Kidney capillary endothelial cell (primary cell): ENCODE data around the gene ANG.
A peak's percentile ranks its signal among the peaks of the same experiment; 100 is the strongest.

Experiments
- DNase-seq: peaks from one replicate; pipeline ENCODE4 v3.0.0-alpha.2; 2018; ENCODE audit warnings: low spot score

ANG gene

GRCh38 chr14:20676072-20676471, 12.5 kb upstream of the ANG start:
- no peak for DNase-seq

GRCh38 chr14:20679907-20680306, 8.7 kb upstream of the ANG start:
- DNase-seq, result peak; percentile 27

GRCh38 chr14:20680363-20680762, 8.2 kb upstream of the ANG start:
- no peak for DNase-seq

DNA sequence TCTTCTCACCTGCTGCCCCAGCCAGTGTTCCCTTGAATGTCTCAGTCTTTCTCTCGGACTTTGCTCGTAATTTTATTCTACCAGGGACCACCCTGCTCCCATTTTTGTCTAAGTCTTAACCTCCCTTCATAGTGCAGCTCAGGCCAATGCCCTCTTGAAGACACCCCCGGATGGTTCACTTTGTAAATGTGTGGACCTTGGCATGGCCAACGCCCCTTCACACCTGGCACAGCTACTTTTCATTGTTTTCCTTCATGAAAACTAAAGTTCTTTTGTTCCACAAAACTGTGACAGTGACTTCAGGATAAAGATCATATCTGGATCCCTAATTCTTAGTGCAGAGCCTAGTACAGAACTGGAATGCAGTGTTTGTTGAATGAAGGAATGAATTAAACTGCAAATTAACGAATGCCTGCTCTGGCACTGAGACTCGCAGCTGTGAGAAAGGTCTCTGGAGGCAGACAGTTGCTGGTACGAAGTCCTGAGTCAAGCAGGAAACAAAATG, 7.7 kb upstream of the ANG start:
- no peak for DNase-seq

- DNase-seq, result peak; percentile 85
Observed at GRCh38 chr14:20681348-20682126, 7.0 kb upstream of the ANG start.

DNA sequence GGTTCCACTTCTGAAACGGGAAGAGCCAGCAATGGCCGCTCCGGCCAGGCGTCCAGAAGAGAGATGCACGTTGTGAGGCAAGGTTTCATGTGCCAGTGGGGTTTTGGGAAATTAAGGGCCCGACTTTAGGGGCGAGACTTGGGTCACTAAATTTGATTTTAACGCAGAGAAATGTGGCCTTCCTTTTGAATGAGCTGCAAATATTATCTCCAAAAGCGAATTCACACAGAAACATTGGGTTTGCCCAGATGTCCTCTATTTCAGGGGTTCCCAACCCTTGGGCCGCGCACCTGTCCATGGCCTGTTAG, 6.5 kb upstream of the ANG start:
- DNase-seq, result no peak

GRCh38 chr14:20682435-20683124, 6.0 kb upstream of the ANG start:
- peak; percentile 87 for DNase-seq

GRCh38 chr14:20683125-20683890, 5.3 kb upstream of the ANG start:
- DNase-seq, result peak; percentile 88

- peak; percentile 89 for DNase-seq
Observed at GRCh38 chr14:20683891-20684661, 4.5 kb upstream of the ANG start, which contains the start of gene RNASE4. Gene RNASE4, plus strand, starts transcription at chr14:20684560. Its CDS starts 14,812 bp downstream, at chr14:20699372.

DNA sequence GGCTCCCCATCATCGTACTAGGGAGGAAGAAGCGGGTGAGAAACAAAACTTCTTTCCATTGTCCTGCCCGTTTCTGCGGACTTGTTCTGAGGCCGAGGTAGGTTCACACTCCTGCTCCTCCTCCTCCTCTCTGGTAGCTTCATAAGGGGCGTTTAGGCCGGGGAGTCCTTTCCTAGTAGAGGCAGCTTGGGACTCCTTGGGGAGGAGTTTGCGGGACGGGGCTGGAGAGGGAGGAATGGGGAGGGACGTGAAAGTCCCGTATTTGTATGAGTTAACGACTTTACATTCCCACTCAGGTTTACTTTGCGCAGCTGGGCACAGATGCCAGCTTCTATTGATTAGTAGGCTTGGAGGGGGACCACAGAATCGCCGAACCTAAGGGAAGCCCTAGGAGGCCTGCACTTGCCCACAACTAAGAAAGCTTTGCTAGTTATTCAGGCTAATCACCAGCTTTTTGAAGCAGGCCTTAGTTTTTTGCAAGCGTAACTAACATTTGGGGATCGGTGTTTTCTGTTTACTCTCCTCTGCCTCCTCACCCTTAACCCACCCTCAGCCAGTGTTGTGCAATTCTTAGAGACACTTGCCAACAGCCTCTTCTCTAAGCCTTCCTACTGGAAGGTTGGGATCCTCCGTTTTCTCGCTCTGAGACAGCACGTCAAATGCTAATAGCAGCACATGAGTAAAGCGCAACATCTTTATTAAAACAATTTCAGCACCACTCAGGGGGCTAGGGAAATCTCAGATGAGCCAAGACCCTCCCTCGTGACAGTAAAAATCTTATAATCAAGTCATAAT, 3.7 kb upstream of the ANG start:
- DNase-seq, result peak; percentile 23

GRCh38 chr14:20686386-20687143, 2.0 kb upstream of the ANG start:
- DNase-seq, result no peak

GRCh38 chr14:20687362-20688166, 1.0 kb upstream of the ANG start:
- no peak for DNase-seq

DNA sequence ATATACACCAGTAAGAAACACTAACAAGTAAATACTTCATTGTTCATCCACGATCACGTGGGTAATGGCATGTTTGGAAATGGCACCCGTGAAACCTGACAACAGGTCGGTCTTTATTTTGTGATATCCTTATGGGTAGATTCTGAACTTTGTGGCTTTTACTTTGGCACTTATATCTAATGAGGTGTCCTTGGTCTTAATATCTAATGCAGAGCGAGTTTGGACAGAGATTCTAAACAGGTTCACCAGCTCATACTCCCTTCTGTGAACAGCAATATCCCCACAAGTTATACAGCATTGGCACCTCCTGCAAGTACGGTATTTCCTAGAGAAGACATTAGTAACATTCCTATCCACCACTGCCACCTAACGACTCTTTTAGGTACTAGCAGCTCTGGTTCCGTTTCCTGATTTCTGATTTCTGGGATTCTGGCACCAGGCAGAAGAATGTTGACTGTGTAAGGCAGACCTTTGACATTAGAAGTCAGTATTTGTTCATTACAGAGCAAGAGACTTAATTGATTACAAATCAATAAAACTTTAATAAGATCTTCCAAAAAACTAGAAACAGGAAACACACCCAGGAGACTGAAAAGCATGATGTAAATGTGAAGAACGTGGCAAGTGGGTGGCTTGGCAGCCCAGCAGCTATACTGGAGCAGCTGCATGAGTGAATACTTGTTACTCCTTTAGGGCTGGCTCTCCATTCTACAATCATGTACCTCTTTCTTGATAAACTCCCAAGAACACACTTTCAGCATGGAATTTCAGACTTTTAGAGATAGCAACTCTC, 2.5 kb downstream of the ANG start:
- peak; percentile 69 for DNase-seq

DNA sequence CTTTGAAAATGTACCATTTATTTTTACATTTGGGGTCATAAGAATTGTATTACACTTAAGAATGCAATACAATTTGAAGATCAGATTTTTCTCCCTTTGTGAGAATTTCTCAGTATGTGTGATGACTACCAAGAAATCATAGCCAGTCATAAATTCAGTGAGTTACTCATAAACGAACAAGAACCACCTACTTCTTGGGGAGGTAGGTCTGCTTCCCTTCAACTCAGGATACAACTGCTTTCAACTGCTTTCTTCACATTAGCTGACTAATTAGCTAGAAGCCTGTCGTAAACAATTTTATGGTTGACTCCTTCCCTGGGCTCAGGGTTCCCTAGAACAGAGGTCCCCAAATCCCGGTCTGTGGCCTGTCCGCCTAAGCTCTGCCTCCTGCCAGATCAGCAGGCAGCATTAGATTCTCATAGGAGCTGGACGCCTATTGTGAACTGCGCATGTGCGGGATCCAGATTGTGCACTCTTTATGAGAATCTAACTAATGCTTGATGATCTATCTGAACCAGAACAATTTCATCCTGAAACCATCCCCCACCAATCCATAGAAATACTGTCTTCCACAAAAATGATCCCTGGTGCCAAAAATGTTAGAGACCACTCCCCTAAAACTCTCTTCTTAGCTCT, 3.7 kb downstream of the ANG start:
- no peak for DNase-seq

DNA sequence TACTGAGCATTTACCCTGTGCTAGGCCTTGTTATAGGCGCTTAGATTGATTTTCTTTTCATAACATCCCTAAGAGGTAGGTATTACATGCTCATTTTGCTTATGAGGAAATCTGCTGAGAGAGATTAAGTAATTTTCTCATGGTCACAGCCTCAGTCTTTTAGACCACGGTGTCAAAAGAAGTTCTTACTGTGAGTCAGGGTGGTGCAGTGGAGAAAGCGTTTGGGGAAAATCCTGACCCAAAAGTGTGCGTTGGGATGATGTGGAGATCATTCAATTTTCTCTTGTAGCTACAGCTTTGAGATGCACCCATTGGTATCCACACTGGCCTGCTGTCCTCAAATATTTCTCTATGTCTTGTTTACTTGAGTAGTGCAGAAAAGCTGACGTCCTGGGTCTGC, 8.2 kb downstream of the ANG start:
- no peak for DNase-seq

DNA sequence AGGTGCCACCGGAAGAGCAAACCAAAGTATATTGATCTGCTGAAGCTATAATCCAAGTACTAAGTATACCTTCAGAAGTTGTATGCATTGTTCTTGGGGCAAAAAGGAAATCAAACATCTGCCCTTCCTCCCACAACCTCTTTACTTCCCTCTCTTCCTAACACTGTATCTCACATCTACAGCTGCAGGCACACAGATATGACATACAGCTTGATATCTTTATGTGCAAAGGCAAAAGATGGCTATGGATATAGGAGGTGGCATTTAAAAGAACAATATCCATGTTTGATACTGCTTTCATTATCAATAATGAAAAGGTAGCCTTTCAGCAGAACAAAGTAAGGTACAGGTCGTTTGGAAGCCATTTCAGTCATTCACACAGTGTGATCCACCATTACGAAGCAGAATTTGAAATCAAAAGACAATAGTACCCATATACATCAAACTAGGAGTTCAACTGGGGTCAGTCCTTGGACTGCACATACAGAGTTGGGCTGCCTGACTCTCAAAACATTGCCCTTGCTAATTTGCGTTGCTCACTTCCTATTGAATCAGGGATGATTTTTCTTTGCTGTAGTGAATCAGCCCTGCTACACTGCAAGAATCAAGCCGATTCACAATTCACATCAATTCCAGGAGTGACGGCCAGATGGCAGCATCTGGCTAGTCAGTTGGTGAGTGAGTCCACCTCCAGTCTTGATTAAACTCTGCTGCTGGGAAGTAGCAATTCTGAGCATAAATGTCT, 8.9 kb downstream of the ANG start:
- peak; percentile 89 for DNase-seq

DNA sequence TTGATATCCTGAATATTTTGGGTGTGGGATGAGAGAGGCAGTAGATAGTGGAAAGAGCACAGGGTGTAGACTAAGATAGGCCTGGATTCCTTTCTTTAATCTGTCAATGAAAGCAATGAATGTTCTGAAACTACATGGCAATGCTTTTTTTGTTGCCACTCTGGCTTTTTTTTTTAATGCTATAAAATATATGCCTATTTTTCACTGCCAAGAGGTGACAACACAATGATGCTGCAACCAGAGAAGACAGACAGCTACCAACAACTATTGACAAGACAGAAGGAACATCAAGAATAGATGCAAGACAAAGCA, 9.4 kb downstream of the ANG start:
- no peak for DNase-seq

DNA sequence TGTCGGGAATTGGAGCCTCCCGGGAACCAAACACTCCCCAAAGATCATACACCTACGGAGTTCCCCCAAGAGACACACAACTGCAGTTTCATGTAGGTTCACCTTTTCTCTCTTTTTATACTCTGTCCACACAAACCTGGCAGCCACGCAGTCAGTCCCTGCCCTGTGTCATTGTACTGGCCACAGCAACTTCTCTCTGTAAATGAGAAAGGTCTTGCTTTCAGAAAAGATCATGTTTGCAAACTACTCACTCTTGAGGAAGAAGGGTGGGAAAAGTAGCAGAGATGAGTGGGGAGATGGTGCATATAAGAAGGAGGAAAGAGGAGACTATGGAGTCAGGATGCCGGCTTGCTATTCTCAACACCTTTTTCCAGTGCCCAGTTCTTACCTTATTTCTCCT, 10.4 kb downstream of the ANG start:
- no peak for DNase-seq
